H9 (cell line): ENCODE results near the gene CACNA1D. TPM values are rescaled to one million over a fixed set of nuclear protein-coding genes. Genes with fewer than 3 reads are reported as not detected.

Source experiments
- DNase-seq: peaks from one replicate; pipeline ENCODE4 v3.0.0-alpha.2; 2017
- H2AFZ ChIP-seq: one replicate; pipeline ENCODE4 v1.6.1; 2013; ENCODE audit warnings: mild to moderate bottlenecking, low read length, control low read depth, moderate library complexity
- H2AK5ac ChIP-seq: 2 replicates; pipeline ENCODE4 v1.6.1; 2013; ENCODE audit warnings: low read length, control low read depth, mixed read lengths; ENCODE audit not compliant: insufficient read length
- H2BK120ac ChIP-seq: one replicate; pipeline ENCODE4 v1.6.1; 2013; ENCODE audit warnings: low read depth, mild to moderate bottlenecking, low read length, control low read depth, inconsistent platforms; ENCODE audit not compliant: poor library complexity, severe bottlenecking
- H2BK12ac ChIP-seq: 2 replicates; pipeline ENCODE4 v1.6.1; 2013; ENCODE audit warnings: low read length, control low read depth, mixed read lengths, low read depth; ENCODE audit not compliant: insufficient read length
- H2BK15ac ChIP-seq: 2 replicates; pipeline ENCODE4 v1.6.1; 2013; ENCODE audit warnings: low read depth, low read length, control low read depth
- H2BK20ac ChIP-seq: one replicate; pipeline ENCODE4 v1.6.1; 2013; ENCODE audit warnings: low read depth, mild to moderate bottlenecking, low read length, control low read depth, inconsistent platforms; ENCODE audit not compliant: poor library complexity, severe bottlenecking
- H2BK5ac ChIP-seq: 2 replicates; pipeline ENCODE4 v1.6.1; 2013; ENCODE audit warnings: low read length, control low read depth, mixed read lengths; ENCODE audit not compliant: insufficient read length
- H3K14ac ChIP-seq: 2 replicates; pipeline ENCODE4 v1.6.1; 2013; ENCODE audit warnings: low read length, control low read depth; ENCODE audit not compliant: insufficient read depth
- H3K18ac ChIP-seq: 2 replicates; pipeline ENCODE4 v1.6.1; 2013; ENCODE audit warnings: low read depth, mild to moderate bottlenecking, mixed read lengths, low read length, control low read depth; ENCODE audit not compliant: insufficient read length
- H3K23ac ChIP-seq: 2 replicates; pipeline ENCODE4 v1.6.1; 2013; ENCODE audit warnings: low read length, control low read depth, mixed read lengths, low read depth; ENCODE audit not compliant: insufficient read length
- H3K23me2 ChIP-seq: 2 replicates; pipeline ENCODE4 v1.6.1; 2013; ENCODE audit warnings: low read depth, mild to moderate bottlenecking, mixed read lengths, low read length, control low read depth; ENCODE audit not compliant: insufficient read length, poor library complexity, severe bottlenecking
- H3K27ac ChIP-seq: 2 replicates; pipeline ENCODE4 v1.5.1; 2013; ENCODE audit warnings: low read length, control low read depth, mixed read lengths, low read depth; ENCODE audit not compliant: insufficient read length
- H3K27me3 ChIP-seq: 2 replicates; pipeline ENCODE4 v1.6.1; 2013; ENCODE audit warnings: low read length, control low read depth, inconsistent platforms; ENCODE audit not compliant: insufficient read depth
- H3K4ac ChIP-seq: 2 replicates; pipeline ENCODE4 v1.6.1; 2013; ENCODE audit warnings: low read depth, mild to moderate bottlenecking, control low read depth, inconsistent platforms, low read length, moderate library complexity
- H3K4me1 ChIP-seq: 2 replicates; pipeline ENCODE4 v1.6.1; 2013; ENCODE audit warnings: low read length, control low read depth, inconsistent platforms; ENCODE audit not compliant: insufficient read depth
- H3K4me2 ChIP-seq: 2 replicates; pipeline ENCODE4 v1.6.1; 2013; ENCODE audit warnings: low read length, control low read depth, mixed read lengths; ENCODE audit not compliant: insufficient read length, insufficient read depth
- H3K56ac ChIP-seq: 2 replicates; pipeline ENCODE4 v1.6.1; 2013; ENCODE audit warnings: low read depth, mild to moderate bottlenecking, mixed read lengths, low read length, control low read depth; ENCODE audit not compliant: insufficient read length
- H3K79me1 ChIP-seq: 2 replicates; pipeline ENCODE4 v1.6.1; 2013; ENCODE audit warnings: low read depth, mild to moderate bottlenecking, moderate library complexity, low read length, control low read depth, inconsistent platforms; ENCODE audit not compliant: insufficient read depth, poor library complexity, severe bottlenecking
- H3K79me2 ChIP-seq: 2 replicates; pipeline ENCODE4 v1.6.1; 2013; ENCODE audit warnings: low read length, control low read depth, inconsistent platforms; ENCODE audit not compliant: insufficient read depth
- H3K9ac ChIP-seq: 2 replicates; pipeline ENCODE4 v1.6.1; 2013; ENCODE audit warnings: low read length, control low read depth, mixed read lengths; ENCODE audit not compliant: insufficient read length; ENCODE audit errors: extremely low read depth
- H3K9me3 ChIP-seq: one replicate; pipeline ENCODE4 v1.6.1; 2013; ENCODE audit warnings: low read depth, low read length, inconsistent platforms; ENCODE audit not compliant: control insufficient read depth
- H3T11ph ChIP-seq: one replicate; pipeline ENCODE4 v1.6.1; 2013; ENCODE audit warnings: mild to moderate bottlenecking, low read length, control low read depth, inconsistent platforms
- H4K20me1 ChIP-seq: one replicate; pipeline ENCODE4 v1.6.1; 2013; ENCODE audit not compliant: control insufficient read depth, insufficient read length, insufficient read depth
- H4K5ac ChIP-seq: 2 replicates; pipeline ENCODE4 v1.6.1; 2013; ENCODE audit warnings: low read depth, mild to moderate bottlenecking, mixed read lengths, low read length, control low read depth; ENCODE audit not compliant: insufficient read length
- H4K8ac ChIP-seq: replicated peaks from 2 replicates; pipeline ENCODE4 v1.6.1; 2013; ENCODE audit warnings: low read length, control low read depth, mixed read lengths, low read depth; ENCODE audit not compliant: insufficient read length
- H4K91ac ChIP-seq: 2 replicates; pipeline ENCODE4 v1.6.1; 2013; ENCODE audit warnings: low read depth, mild to moderate bottlenecking, moderate library complexity, mixed read lengths, low read length, control low read depth; ENCODE audit not compliant: insufficient read length
- H3K27ac Mint-ChIP-seq, 3 experiments: 2 replicates in 2 of 3; 3 replicates in 1 of 3; pipeline ENCODE4 v1.8.0; 2020 to 2021; ENCODE audit warnings: mixed read lengths in 3 of 3, mild to moderate bottlenecking in 1 of 3, moderate library complexity in 1 of 3
- H3K27me3 Mint-ChIP-seq: 2 replicates; pipeline ENCODE4 v1.8.0; 2021; ENCODE audit warnings: low read depth, mild to moderate bottlenecking, moderate library complexity, mixed read lengths
- H3K36me3 Mint-ChIP-seq, 3 experiments: 2 replicates in 2 of 3; 3 replicates in 1 of 3; pipeline ENCODE4 v1.8.0; 2020 to 2021; ENCODE audit warnings: low read depth in 3 of 3, mixed read lengths in 3 of 3; ENCODE audit not compliant: insufficient read depth in 1 of 3
- H3K4me1 Mint-ChIP-seq, 2 experiments: 2 replicates each; pipeline ENCODE4 v1.8.0; 2020; ENCODE audit warnings: mixed read lengths in 2 of 2
- H3K4me3 Mint-ChIP-seq, 2 experiments: 2 replicates in 1 of 2; 3 replicates in 1 of 2; pipeline ENCODE4 v1.8.0; 2020 to 2021; ENCODE audit warnings: mild to moderate bottlenecking in 2 of 2, mixed read lengths in 2 of 2, moderate library complexity in 1 of 2
- H3K9me3 Mint-ChIP-seq, 2 experiments: 2 replicates in 1 of 2; 3 replicates in 1 of 2; pipeline ENCODE4 v1.8.0; 2020; ENCODE audit warnings: mild to moderate bottlenecking in 2 of 2, mixed read lengths in 2 of 2, moderate library complexity in 1 of 2
- WGBS: extraction: QIAGEN DNeasy Blood & Tissue Kit; methylation state at CpG from one replicate; pipeline ENCODE4 v1.1.7; 2013; ENCODE audit warnings: missing lambda C conversion rate, low lambda C conversion rate, mixed read lengths; ENCODE audit not compliant: insufficient read length; ENCODE audit errors: extremely low coverage; 5-methylcytosine and 5-hydroxymethylcytosine counted together
- total RNA-seq: library from RNA; stranded (reverse); gene quantifications from 2 replicates; pipeline ENCODE4 v1.2.1, GENCODE V29; 2021
- TF ChIP-seq, protein P1 (sequence below): fragments of 200-600 bp; sonication (generic); conservative IDR thresholded peaks from 3 replicates; pipeline ENCODE4 v1.8.0; 2021; ENCODE audit warnings: antibody characterized with exemption, mild to moderate bottlenecking

Gene CACNA1D
- total RNA-seq, 1 experiment from 2014 or later: 3.5 TPM

GRCh38 chr3:53833700-53834099 is 339.3 kb downstream of the CACNA1D start:
- no peaks in the 10 kb centered on the region for H3K27me3 ChIP-seq
- H3T11ph ChIP-seq: no peak overlapping the region
- Mint-ChIP-seq H3K27me3 (no peaks in the 10 kb centered on the region), H3K27ac (no peak overlapping the region), H3K4me3 (no peak overlapping the region), H3K4me1 (peaks cover 0 to 4% of the 10 kb centered on the region in 2 experiments; a peak in 1 of 4 replicates), H3K36me3 (peaks cover 0 to 15% (median 0%) of the 10 kb centered on the region in 3 experiments; a peak in 6 of 7 replicates), H3K9me3 (no peaks in the 10 kb centered on the region)
- WGBS: no CpG with 5 or more reads among the region's 5 CpGs
- H2BK12ac ChIP-seq: no peak overlapping the region
- no peak overlapping the region for H3K27ac ChIP-seq
- no peaks in the 10 kb centered on the region for H3K4me1 ChIP-seq
- H3K79me1 ChIP-seq: no peaks in the 10 kb centered on the region
- H2AFZ ChIP-seq: no peak overlapping the region
- TF ChIP-seq, protein P1, sequence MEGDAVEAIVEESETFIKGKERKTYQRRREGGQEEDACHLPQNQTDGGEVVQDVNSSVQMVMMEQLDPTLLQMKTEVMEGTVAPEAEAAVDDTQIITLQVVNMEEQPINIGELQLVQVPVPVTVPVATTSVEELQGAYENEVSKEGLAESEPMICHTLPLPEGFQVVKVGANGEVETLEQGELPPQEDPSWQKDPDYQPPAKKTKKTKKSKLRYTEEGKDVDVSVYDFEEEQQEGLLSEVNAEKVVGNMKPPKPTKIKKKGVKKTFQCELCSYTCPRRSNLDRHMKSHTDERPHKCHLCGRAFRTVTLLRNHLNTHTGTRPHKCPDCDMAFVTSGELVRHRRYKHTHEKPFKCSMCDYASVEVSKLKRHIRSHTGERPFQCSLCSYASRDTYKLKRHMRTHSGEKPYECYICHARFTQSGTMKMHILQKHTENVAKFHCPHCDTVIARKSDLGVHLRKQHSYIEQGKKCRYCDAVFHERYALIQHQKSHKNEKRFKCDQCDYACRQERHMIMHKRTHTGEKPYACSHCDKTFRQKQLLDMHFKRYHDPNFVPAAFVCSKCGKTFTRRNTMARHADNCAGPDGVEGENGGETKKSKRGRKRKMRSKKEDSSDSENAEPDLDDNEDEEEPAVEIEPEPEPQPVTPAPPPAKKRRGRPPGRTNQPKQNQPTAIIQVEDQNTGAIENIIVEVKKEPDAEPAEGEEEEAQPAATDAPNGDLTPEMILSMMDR: no peak
- no peaks in the 10 kb centered on the region for H3K23me2 ChIP-seq
- H3K4ac ChIP-seq: no peak overlapping the region
- no peak overlapping the region for H4K91ac ChIP-seq
- no peak overlapping the region for H3K14ac ChIP-seq
- H3K4me2 ChIP-seq: no peak overlapping the region
- no peak overlapping the region for H2AK5ac ChIP-seq
- no peak overlapping the region for H4K5ac ChIP-seq
- H2BK15ac ChIP-seq: no peak overlapping the region
- no peak overlapping the region for H3K9ac ChIP-seq
- H3K23ac ChIP-seq: no peak overlapping the region
- H3K79me2 ChIP-seq: no peaks in the 10 kb centered on the region
- no peak overlapping the region for H4K8ac ChIP-seq
- no peak overlapping the region for H2BK20ac ChIP-seq
- no peaks in the 10 kb centered on the region for H3K9me3 ChIP-seq
- no peak overlapping the region for H3K18ac ChIP-seq
- DNase-seq: no peak
- H4K20me1 ChIP-seq: no peaks in the 10 kb centered on the region
- no peak overlapping the region for H2BK5ac ChIP-seq
- H3K56ac ChIP-seq: no peak overlapping the region
- no peak overlapping the region for H2BK120ac ChIP-seq
